HEK293T (cell line): ENCODE data around the gene ZFP3.
"Not testable (repeated sequence)": the region's sequence is repeated elsewhere in the genome, so short reads cannot be mapped to it uniquely, and the experiment has no call there.

Experiments used
- CTCF ChIA-PET: fragments of 350-600 bp; formaldehyde crosslinking; extraction: SDS; loops from one replicate; lab custom pipeline; 2021; ENCODE audit warnings: antibody characterized with exemption, inconsistent platforms; lab: Yijun Ruan, JAX
- POLR2A ChIA-PET: fragments of 350-600 bp; formaldehyde crosslinking; extraction: SDS; loops from one replicate; lab custom pipeline; 2020; ENCODE audit warnings: antibody characterized with exemption, inconsistent platforms; lab: Yijun Ruan, JAX
- DNase-seq: peaks from one replicate; pipeline ENCODE4 v3.0.0; 2012; ENCODE audit warnings: mixed read lengths; ENCODE audit errors: extremely low spot score
- ARNT ChIP-seq: fragments of 450-650 bp; IDR thresholded peaks from 2 replicates; pipeline ENCODE4 v1.6.1; 2017; ENCODE audit warnings: mild to moderate bottlenecking
- BHLHE40 ChIP-seq: fragments of 450-650 bp; IDR thresholded peaks from 2 replicates; pipeline ENCODE4 v1.6.1; 2016; ENCODE audit warnings: mild to moderate bottlenecking, moderate library complexity, borderline replicate concordance
- CTBP1 ChIP-seq: fragments of 450-650 bp; IDR thresholded peaks from 2 replicates; pipeline ENCODE4 v1.6.1; 2016; ENCODE audit warnings: borderline replicate concordance
- ELF4 ChIP-seq: fragments of 450-650 bp; IDR thresholded peaks from 2 replicates; pipeline ENCODE4 v1.6.1; 2017; ENCODE audit warnings: antibody characterized with exemption
- FOXA1 ChIP-seq: fragments of 450-650 bp; IDR thresholded peaks from 2 replicates; pipeline ENCODE4 v1.6.1; 2016; ENCODE audit warnings: mild to moderate bottlenecking
- FOXK2 ChIP-seq: fragments of 450-650 bp; IDR thresholded peaks from 2 replicates; pipeline ENCODE4 v1.6.1; 2016; ENCODE audit warnings: mild to moderate bottlenecking
- FOXM1 ChIP-seq: fragments of 450-650 bp; IDR thresholded peaks from 2 replicates; pipeline ENCODE4 v1.6.1; 2017; ENCODE audit warnings: mild to moderate bottlenecking, borderline replicate concordance
- HDGF ChIP-seq: fragments of 450-650 bp; IDR thresholded peaks from 2 replicates; pipeline ENCODE4 v1.6.1; 2017; ENCODE audit warnings: antibody characterized with exemption, borderline replicate concordance
- L3MBTL2 ChIP-seq: fragments of 450-650 bp; conservative IDR thresholded peaks from 2 replicates; pipeline ENCODE4 v1.6.1; 2016; ENCODE audit warnings: mild to moderate bottlenecking
- LEF1 ChIP-seq: fragments of 450-650 bp; IDR thresholded peaks from 2 replicates; pipeline ENCODE4 v1.6.1; 2017; ENCODE audit warnings: mild to moderate bottlenecking, borderline replicate concordance
- NFRKB ChIP-seq: fragments of 450-650 bp; IDR thresholded peaks from 2 replicates; pipeline ENCODE4 v1.6.1; 2016; ENCODE audit warnings: mild to moderate bottlenecking, moderate library complexity
- SP1 ChIP-seq: fragments of 450-650 bp; IDR thresholded peaks from 2 replicates; pipeline ENCODE4 v1.6.1; 2017
- SUZ12 ChIP-seq: fragments of 450-650 bp; IDR thresholded peaks from 2 replicates; pipeline ENCODE4 v1.6.1; 2016; ENCODE audit warnings: mild to moderate bottlenecking
- TARDBP ChIP-seq: fragments of 450-650 bp; IDR thresholded peaks from 2 replicates; pipeline ENCODE4 v1.6.1; 2016
- ZNF384 ChIP-seq: fragments of 450-650 bp; IDR thresholded peaks from 2 replicates; pipeline ENCODE4 v1.6.1; 2016
- TF ChIP-seq, protein P1 (sequence below): fragments of 450-650 bp; IDR thresholded peaks from 2 replicates; pipeline ENCODE4 v1.6.1; 2016

ZFP3 gene

GRCh38 chr17:5078106-5079028 lies at the start of gene ZFP3:
Gene ZFP3, plus strand, starts transcription at chr17:5078467. Its CDS starts 13,038 bp downstream, at chr17:5091505.
- POLR2A ChIA-PET = no interaction called here
- CTCF ChIA-PET = no interaction called here
- TF ChIP-seq HDGF = no peak
- no peak for TF ChIP-seq NFRKB
- TF ChIP-seq BHLHE40 = no peak
- TF ChIP-seq, protein P1, sequence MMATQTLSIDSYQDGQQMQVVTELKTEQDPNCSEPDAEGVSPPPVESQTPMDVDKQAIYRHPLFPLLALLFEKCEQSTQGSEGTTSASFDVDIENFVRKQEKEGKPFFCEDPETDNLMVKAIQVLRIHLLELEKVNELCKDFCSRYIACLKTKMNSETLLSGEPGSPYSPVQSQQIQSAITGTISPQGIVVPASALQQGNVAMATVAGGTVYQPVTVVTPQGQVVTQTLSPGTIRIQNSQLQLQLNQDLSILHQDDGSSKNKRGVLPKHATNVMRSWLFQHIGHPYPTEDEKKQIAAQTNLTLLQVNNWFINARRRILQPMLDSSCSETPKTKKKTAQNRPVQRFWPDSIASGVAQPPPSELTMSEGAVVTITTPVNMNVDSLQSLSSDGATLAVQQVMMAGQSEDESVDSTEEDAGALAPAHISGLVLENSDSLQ = no peak
- TF ChIP-seq SUZ12 = no peak
- TF ChIP-seq L3MBTL2 = no peak
- TF ChIP-seq FOXM1 = no peak
- TF ChIP-seq LEF1 = no peak
- TF ChIP-seq TARDBP = no peak
- no peak for TF ChIP-seq CTBP1
- TF ChIP-seq FOXA1 = no peak
- TF ChIP-seq ELF4 = no peak
- TF ChIP-seq SP1 = no peak
- TF ChIP-seq ARNT = no peak
- TF ChIP-seq ZNF384 = no peak
- TF ChIP-seq FOXK2 = no peak
- no peak for DNase-seq

DNA sequence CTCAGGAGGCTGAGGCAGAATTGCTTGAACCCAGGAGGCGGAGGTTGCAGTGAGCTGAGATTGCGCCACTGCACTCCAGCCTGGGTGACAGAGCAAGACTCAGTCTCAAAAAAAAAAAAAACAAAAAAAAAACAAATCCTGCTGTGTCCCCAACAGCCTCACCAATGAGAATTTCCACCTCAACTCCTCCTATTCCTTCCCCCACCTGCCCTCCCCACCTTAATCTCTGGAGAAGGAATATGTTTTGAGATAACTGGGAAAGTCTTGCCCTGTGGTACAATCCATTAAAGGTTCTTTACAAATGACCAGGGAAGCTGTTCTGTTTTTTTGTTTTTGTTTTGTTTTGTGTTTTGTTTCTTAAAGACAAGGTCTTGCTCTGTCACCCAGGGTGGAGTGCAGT lies 48.1 kb upstream of the ZFP3 start:
- DNase-seq = not testable (repeated sequence)
- peak; percentile 33; the same call in 1 of the 2 replicates for TF ChIP-seq ZNF384
- CTCF ChIA-PET = interaction anchor here (1.0 kb wide), 1 partner anchor 32 kb away, joined by 4 read pairs; no protein-coding TSS in a partner anchor
- POLR2A ChIA-PET = interaction anchor here (1.0 kb wide), 1 partner anchor 43 kb away, joined by 5 read pairs; the partner anchor contains the start of gene CAMTA2

- no peak for TF ChIP-seq SP1
- no peak for TF ChIP-seq FOXM1
- TF ChIP-seq HDGF = no peak
- no peak for TF ChIP-seq CTBP1
- TF ChIP-seq L3MBTL2 = peak; percentile 76
- TF ChIP-seq LEF1 = no peak
- no peak for TF ChIP-seq NFRKB
- CTCF ChIA-PET = no interaction called here
- POLR2A ChIA-PET = interaction anchor here (1.1 kb wide), 1 partner anchor 24 kb away, joined by 3 read pairs; no protein-coding TSS in a partner anchor
- DNase-seq = peak; percentile 84
These were observed 46.7 kb upstream of the ZFP3 start for GRCh38 chr17:5031365-5032082.

GRCh38 chr17:5032865-5033264 lies 45.4 kb upstream of the ZFP3 start:
- TF ChIP-seq NFRKB = no peak
- no peak for TF ChIP-seq HDGF
- TF ChIP-seq SUZ12 = no peak
- TF ChIP-seq FOXA1 = no peak
- TF ChIP-seq CTBP1 = no peak
- TF ChIP-seq SP1 = no peak
- TF ChIP-seq FOXM1 = no peak
- TF ChIP-seq ARNT = no peak
- ChIA-PET CTCF (no interaction called here), POLR2A (no interaction called here)
- DNase-seq = no peak

DNA sequence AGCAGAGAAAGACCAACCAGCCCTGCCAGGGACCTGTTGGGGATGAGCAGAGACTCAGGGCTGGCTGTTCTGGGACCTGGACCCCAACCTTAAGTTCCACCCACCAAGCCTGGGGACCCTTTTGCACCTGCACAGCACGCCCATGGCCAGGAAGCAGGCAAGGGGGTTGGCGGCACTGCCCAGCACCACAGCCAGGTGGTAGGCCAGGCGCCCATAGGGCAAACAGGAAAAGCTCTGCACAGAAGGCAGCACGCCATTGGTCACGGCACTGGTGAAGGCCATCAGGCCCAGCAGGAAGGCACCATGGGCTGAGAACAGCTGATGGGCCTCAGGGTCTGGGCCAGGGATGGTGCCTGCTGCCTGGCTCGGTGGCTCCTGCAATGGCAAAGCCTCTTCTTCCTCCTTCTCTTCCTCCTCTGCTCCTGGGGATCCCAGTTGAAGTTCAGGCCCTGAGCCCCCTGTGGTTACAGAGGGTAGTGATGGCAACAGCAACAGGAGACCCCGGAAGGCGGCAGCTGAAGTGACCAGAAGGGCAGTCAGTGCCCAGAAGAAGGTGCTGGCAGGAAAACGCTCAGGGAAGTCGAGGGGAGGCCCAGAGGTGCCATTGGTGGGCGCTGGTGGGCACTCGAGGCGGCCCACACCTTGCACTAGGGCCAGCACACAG lies 44.8 kb upstream of the ZFP3 start:
- CTCF ChIA-PET = no interaction called here
- POLR2A ChIA-PET = no interaction called here
- no peak for DNase-seq
- TF ChIP-seq FOXK2 (no peak), L3MBTL2 (no peak), CTBP1 (no peak), FOXM1 (no peak), ZNF384 (no peak), NFRKB (no peak), SUZ12 (no peak), ELF4 (no peak), TARDBP (no peak), BHLHE40 (no peak), LEF1 (no peak), SP1 (no peak), HDGF (no peak), ARNT (no peak), FOXA1 (no peak)
- TF ChIP-seq, protein P1 = no peak

- TF ChIP-seq FOXK2 (no peak), ZNF384 (no peak), TARDBP (no peak), NFRKB (no peak), ELF4 (no peak), HDGF (no peak), FOXA1 (no peak), SP1 (no peak), CTBP1 (no peak), FOXM1 (no peak), ARNT (no peak), SUZ12 (no peak), LEF1 (no peak), BHLHE40 (no peak), L3MBTL2 (no peak)
- TF ChIP-seq, protein P1 = no peak
- ChIA-PET POLR2A (interaction anchor here (0.6 kb wide), 1 partner anchor 15 kb away, joined by 3 read pairs; no protein-coding TSS in a partner anchor), CTCF (no interaction called here)
- no peak for DNase-seq
These were observed 44.2 kb upstream of the ZFP3 start for GRCh38 chr17:5034063-5034462.
